GM18519 (cell line): Measurements from ENCODE around the gene PADI1.

ENCODE experiments used
- ATAC-seq: cut with Tn5 transposase; IDR thresholded peaks from one replicate; pipeline ENCODE4 v1.9.1; 2021; ENCODE audit warnings: mild to moderate bottlenecking, moderate library complexity; ENCODE audit not compliant: unreplicated experiment, low FRiP score

The PADI1 gene

GRCh38 chr1:17292299-17293160 is 87.6 kb downstream of the PADI1 start:
- no peak for ATAC-seq

GRCh38 chr1:17293681-17294425 is 88.9 kb downstream of the PADI1 start:
- ATAC-seq, result no peak

DNA sequence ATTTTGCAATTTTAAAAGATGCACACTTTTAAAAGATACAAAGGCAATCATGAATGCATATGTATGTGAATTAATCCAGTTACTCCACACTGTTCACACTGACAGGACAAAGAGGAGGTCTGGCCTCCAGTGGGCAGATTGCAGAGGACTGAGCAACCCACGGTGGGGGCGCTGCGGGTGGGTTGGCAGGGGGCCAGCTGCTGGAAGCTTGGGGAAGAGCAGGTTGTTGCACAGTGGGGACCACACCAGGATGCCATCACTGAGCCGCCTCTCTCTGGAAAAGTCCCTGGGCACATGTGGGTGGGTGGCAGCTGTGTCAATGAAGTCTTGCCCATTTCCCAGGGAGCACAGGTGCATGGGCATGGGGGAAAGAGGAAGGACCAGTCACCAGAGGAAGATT is 90.4 kb downstream of the PADI1 start:
- no peak for ATAC-seq
